GM21515 (cell line): ENCODE measurements around the gene HYCC2.
"Not testable (repeated sequence)": the region's sequence is repeated elsewhere in the genome, so short reads cannot be mapped to it uniquely, and the experiment has no call there.

Source experiments
- ATAC-seq: cut with Tn5 transposase; IDR thresholded peaks from one replicate; pipeline ENCODE4 v1.9.1; 2021; ENCODE audit not compliant: unreplicated experiment

HYCC2 gene

GRCh38 chr2:201071479-201072200, at the start of gene HYCC2, which contains the start of gene NDUFB3:
TSS of gene HYCC2 (minus strand) at chr2:201071671. CDS start at chr2:201024009, 47,662 bp downstream.
TSS of gene NDUFB3 (plus strand) at chr2:201072001. CDS start at chr2:201078883, 6,882 bp downstream.
- ATAC-seq: peak; percentile 97

DNA sequence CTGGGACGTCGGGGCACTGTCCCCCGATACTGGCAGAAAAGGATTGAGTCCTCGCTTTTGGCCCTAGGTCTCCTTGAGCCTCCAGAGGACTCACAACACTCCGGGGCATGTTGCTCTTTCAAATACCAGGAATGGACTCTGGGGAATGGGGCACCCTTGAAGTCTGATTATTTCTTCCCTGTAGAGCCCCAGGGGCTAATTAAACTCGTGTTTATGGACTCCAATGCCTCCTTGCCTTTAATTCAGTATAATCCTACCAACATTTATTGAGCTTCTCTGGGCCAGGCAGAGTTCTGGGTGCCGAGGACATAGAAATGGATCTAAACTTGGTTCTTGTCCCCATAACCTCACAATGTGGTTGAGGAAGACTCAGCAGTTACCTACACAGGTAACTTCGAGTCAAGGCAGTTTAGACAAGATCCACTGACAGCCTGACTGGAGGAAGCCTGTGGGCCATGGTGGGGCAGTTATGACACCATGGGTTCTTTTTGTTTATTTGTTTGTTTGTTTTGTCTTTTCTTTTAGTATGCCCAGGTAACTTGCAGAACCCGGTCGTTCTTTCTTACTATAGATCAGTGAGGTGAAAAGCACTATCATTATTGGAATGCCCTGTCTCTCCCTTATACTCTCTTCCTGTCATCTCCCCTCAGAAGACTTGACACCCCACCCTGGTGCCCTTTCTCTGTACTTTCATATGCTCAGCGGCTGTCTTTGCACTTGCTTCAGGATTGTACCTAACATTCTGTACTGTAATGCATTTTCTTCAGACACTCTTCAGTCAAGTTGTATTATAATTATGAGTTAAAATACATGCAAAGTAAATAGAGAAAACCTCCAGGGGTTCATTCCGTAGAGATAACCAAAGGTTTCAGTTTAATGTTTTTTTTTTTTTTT, 47.7 kb upstream of the HYCC2 start:
- peak; percentile 1 for ATAC-seq

GRCh38 chr2:201118121-201118960, 46.9 kb upstream of the HYCC2 start:
- ATAC-seq: peak; percentile 48

DNA sequence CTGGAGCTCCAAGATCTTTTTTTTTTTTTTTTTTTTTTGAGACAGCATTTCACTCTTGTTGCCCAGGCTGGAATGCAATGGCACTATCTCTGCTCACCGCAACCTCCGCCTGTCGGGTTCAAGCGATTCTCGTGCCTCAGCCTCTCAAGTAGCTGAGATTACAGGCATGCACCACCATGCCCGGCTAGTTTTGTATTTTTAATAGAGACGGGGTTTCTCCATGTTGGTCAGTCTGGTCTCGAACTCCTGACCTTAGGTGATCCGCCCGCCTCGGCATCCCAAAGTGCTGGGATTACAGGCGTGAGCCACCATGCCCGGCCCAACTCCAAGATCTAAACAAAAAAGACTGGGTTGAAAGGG, 46.2 kb upstream of the HYCC2 start:
- not testable (repeated sequence) for ATAC-seq

DNA sequence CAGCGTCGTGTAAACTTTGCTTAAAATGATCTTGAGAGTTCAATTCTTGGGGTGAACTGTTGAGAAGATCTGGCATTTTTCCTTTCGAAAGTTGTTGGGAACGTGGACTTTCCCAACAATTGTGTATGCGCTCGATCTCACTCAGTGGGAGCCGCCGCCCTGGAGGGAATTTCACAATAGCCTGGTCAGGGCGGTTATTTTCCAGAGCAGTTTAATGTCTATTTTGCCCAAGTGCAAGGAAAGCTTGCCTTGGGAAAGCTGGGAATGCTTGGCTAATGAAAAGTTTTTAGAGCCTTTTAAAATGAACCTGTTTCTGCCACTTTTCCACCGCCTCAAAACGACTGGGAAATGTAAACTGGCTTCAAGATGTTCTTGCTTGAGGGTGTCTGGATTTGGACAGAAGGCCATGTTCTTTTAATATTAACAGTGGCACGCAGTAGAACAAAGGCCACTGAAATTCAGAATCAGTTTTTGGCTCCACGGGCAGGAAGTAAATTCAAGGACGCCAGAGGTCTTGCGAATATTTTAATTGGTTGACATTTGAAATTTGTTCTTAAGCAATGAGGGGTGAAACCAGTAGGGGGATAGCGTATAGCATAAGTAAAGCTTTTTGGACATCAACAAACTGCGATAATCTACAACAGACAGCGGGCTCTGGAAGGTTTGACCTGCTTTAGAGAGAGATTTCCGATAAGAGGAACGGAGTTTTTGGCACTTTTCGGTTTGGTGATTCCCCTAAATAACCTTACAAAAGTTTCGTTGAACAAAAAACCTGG, 45.7 kb upstream of the HYCC2 start:
- peak; percentile 16 for ATAC-seq

- ATAC-seq: peak; percentile 41
Measured at GRCh38 chr2:201116115-201116958, 44.9 kb upstream of the HYCC2 start, which contains the start of gene CFLAR. TSS of gene CFLAR (plus strand) at chr2:201116164. CDS start at chr2:201129866, 13,702 bp downstream.

GRCh38 chr2:201114846-201115245, 43.4 kb upstream of the HYCC2 start:
- no peak for ATAC-seq

GRCh38 chr2:201114350-201114749, 42.9 kb upstream of the HYCC2 start:
- ATAC-seq: no peak

DNA sequence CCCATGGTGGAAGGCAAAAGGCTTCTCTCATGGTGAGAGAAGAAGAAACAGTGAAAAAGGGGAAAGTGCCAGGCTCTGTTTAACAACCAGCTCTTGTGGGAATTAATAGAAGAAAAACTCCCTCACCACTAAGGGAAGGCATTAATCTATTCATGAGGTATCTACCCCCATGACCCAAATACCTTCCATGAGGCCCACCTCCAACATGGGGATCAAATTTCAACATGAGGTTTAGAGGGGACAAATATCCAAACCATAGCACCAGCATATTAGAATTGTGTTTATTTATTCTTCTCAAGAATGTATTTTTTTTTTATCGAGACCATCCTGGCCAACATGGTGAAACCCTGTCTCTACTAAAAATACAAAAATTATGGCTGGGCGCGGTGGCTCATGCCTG, 39.6 kb upstream of the HYCC2 start:
- ATAC-seq: no peak

- no peak for ATAC-seq
Measured at GRCh38 chr2:201110615-201111014, 39.1 kb upstream of the HYCC2 start.

GRCh38 chr2:201109186-201109585, 37.7 kb upstream of the HYCC2 start:
- ATAC-seq: no peak

GRCh38 chr2:201108341-201108740, 36.9 kb upstream of the HYCC2 start:
- ATAC-seq: no peak

GRCh38 chr2:201107624-201108023, 36.2 kb upstream of the HYCC2 start:
- ATAC-seq: no peak

DNA sequence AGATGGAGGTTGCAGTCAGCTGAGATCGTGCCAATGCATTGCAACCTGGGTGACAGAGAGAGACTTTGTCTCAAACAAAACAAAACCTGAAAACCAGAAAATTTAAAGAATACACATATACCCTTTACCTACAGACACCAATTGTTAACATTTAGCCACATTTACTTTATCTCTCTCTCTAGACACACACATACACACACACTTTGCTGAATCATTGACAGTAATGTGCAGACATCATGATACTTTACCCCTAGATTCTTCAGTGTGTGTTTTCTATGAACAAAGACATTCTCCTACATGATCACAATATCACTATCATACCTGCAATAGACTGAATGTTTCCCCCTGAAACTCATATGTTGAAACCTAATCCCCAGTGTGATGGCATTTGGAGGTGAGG, 34.3 kb upstream of the HYCC2 start:
- ATAC-seq: no peak

DNA sequence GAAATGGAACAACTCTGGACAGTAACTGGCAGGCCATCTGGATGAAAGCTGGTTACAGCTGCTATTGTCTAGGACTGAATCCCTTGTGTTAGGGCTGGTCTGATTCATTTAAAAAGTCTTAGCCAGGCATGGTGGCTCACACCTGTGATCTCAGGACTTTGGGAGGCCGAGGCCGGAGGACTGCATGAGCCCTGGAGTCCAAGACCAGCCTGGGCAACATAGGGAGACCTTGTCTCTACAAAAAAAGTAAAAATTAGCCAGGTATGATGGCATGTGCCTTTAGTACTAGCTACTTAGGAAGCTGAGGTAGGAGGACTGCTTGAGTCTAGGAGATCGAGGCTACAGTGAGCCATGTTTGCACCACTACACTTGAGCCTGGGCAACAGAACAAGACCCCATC, 29.0 kb upstream of the HYCC2 start:
- ATAC-seq: no peak

GRCh38 chr2:201093573-201093972, 22.1 kb upstream of the HYCC2 start:
- no peak for ATAC-seq

DNA sequence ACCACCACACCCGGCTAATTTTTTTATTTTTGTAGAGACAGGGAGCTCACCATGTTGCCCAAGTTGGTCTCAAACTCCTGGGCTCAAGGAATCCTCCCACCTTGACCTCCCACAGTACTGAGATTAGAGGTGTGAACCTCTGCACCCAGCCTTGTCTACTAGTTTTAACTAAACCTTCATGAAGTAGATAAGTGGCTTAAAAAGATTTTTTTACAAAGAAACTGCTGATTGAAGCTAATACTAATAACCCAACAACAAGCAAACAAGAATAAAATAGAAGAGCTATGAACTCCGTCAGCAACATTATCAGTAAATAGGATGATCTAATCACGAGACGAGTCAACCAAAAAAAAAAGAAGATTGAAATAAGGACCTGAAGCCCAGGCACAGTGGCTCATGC, 19.1 kb upstream of the HYCC2 start:
- no peak for ATAC-seq

DNA sequence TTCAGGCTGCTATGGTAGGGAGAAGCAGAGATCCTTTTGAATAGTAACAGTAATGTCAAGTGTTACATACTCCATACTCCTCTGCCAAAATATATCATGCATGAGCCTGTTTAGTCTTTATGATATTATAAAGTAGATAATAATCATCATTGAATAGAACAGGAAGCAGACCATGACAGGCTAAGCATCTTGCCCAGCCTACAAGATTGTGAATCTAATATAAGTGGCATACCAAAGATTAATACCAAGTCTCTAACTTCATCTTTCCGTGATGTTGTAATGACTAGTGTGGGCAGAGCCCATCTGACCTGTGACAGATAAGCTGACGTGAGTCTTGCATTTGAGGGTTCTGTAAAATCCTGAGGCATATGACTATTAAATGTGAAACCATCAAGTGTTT, 13.4 kb upstream of the HYCC2 start:
- ATAC-seq: no peak

DNA sequence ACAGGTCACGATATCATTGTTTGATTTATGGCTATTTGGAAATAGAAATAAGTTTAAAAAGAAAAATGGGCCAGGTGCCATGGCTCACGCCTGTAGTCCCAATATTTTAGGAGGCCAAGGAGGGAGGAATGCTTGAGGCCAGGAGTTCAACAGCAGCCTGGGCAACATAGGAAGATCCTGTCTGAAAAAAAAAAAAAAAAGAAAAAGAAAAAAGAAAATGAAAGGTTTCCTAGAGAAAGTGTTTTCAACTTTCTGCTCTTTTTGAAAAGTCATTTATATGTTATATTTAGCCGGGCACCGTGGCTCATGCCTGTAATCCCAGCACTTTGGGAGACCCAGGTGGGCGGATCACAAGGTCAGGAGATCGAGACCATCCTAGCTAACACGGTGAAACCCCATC, 3.5 kb upstream of the HYCC2 start:
- no peak for ATAC-seq
